ENCODE results near the gene OR5H6.

OR5H6 gene

GRCh38 chr3:98233468-98233867 is 30.6 kb upstream of the OR5H6 start:
- TF ChIP-seq EP300 (IDR thresholded peaks at IDR 0.05; ENCODE audit: borderline replicate concordance), result no peak
- no peak for TF ChIP-seq USF1 (IDR thresholded peaks at IDR 0.05)
- no peak for TF ChIP-seq NFIC (IDR thresholded peaks at IDR 0.05)
- no peak for TF ChIP-seq TCF12 (IDR thresholded peaks at IDR 0.05; ENCODE audit: low read depth)
- TF ChIP-seq MAX (IDR thresholded peaks at IDR 0.05), result no peak
- no peak for TF ChIP-seq CREB1 (IDR thresholded peaks at IDR 0.05; ENCODE audit: low read depth)
- TF ChIP-seq TEAD4 (IDR thresholded peaks at IDR 0.05), result no peak
- TF ChIP-seq EGR1 (IDR thresholded peaks at IDR 0.05), result no peak
- TF ChIP-seq TAF1 (IDR thresholded peaks at IDR 0.05; ENCODE audit: low read depth), result no peak
- TF ChIP-seq RAD21 (IDR thresholded peaks at IDR 0.05; ENCODE audit: low read depth), result no peak
- TF ChIP-seq REST (IDR thresholded peaks at IDR 0.05; ENCODE audit: low read depth), result no peak
- TF ChIP-seq YY1 (IDR thresholded peaks at IDR 0.05; ENCODE audit: low read depth), result no peak
- TF ChIP-seq ZBTB7A (IDR thresholded peaks at IDR 0.05; ENCODE audit: low read depth), result no peak
- no peak for TF ChIP-seq CEBPB (IDR thresholded peaks at IDR 0.05)
- no peak for TF ChIP-seq FOXM1 (IDR thresholded peaks at IDR 0.05; ENCODE audit: borderline replicate concordance, low read depth)

- TF ChIP-seq TAF1 (IDR thresholded peaks at IDR 0.05; ENCODE audit: low read depth), result no peak
- no peak for TF ChIP-seq FOXM1 (IDR thresholded peaks at IDR 0.05; ENCODE audit: borderline replicate concordance, low read depth)
- no peak for TF ChIP-seq NFIC (IDR thresholded peaks at IDR 0.05)
- TF ChIP-seq CEBPB (IDR thresholded peaks at IDR 0.05), result no peak
- no peak for TF ChIP-seq EGR1 (IDR thresholded peaks at IDR 0.05)
- TF ChIP-seq REST (IDR thresholded peaks at IDR 0.05; ENCODE audit: low read depth), result no peak
- TF ChIP-seq RAD21 (IDR thresholded peaks at IDR 0.05; ENCODE audit: low read depth), result no peak
- TF ChIP-seq EP300 (IDR thresholded peaks at IDR 0.05; ENCODE audit: borderline replicate concordance), result no peak
- no peak for TF ChIP-seq MAX (IDR thresholded peaks at IDR 0.05)
Observed at GRCh38 chr3:98240131-98240530, 23.9 kb upstream of the OR5H6 start.

- no peak for TF ChIP-seq CREB1 (IDR thresholded peaks at IDR 0.05; ENCODE audit: low read depth)
- TF ChIP-seq REST (IDR thresholded peaks at IDR 0.05; ENCODE audit: low read depth), result no peak
- no peak for TF ChIP-seq CEBPB (IDR thresholded peaks at IDR 0.05)
- TF ChIP-seq USF1 (IDR thresholded peaks at IDR 0.05), result no peak
- no peak for TF ChIP-seq ZBTB7A (IDR thresholded peaks at IDR 0.05; ENCODE audit: low read depth)
- TF ChIP-seq YY1 (IDR thresholded peaks at IDR 0.05; ENCODE audit: low read depth), result no peak
- no peak for TF ChIP-seq EGR1 (IDR thresholded peaks at IDR 0.05)
- no peak for TF ChIP-seq EP300 (IDR thresholded peaks at IDR 0.05; ENCODE audit: borderline replicate concordance)
- no peak for TF ChIP-seq TCF12 (IDR thresholded peaks at IDR 0.05; ENCODE audit: low read depth)
- TF ChIP-seq TEAD4 (IDR thresholded peaks at IDR 0.05), result no peak
- no peak for TF ChIP-seq FOXM1 (IDR thresholded peaks at IDR 0.05; ENCODE audit: borderline replicate concordance, low read depth)
- no peak for TF ChIP-seq RAD21 (IDR thresholded peaks at IDR 0.05; ENCODE audit: low read depth)
- no peak for TF ChIP-seq MAX (IDR thresholded peaks at IDR 0.05)
- TF ChIP-seq TAF1 (IDR thresholded peaks at IDR 0.05; ENCODE audit: low read depth), result no peak
- TF ChIP-seq NFIC (IDR thresholded peaks at IDR 0.05), result no peak
Observed at GRCh38 chr3:98242155-98242554, 21.9 kb upstream of the OR5H6 start.

GRCh38 chr3:98243843-98244242 is 20.2 kb upstream of the OR5H6 start:
- TF ChIP-seq TCF12 (IDR thresholded peaks at IDR 0.05; ENCODE audit: low read depth) (no peak), MAX (IDR thresholded peaks at IDR 0.05) (no peak), REST (IDR thresholded peaks at IDR 0.05; ENCODE audit: low read depth) (no peak), CREB1 (IDR thresholded peaks at IDR 0.05; ENCODE audit: low read depth) (no peak), ZBTB7A (IDR thresholded peaks at IDR 0.05; ENCODE audit: low read depth) (no peak), FOXM1 (IDR thresholded peaks at IDR 0.05; ENCODE audit: borderline replicate concordance, low read depth) (no peak), TAF1 (IDR thresholded peaks at IDR 0.05; ENCODE audit: low read depth) (no peak), EP300 (IDR thresholded peaks at IDR 0.05; ENCODE audit: borderline replicate concordance) (no peak), TEAD4 (IDR thresholded peaks at IDR 0.05) (no peak), NFIC (IDR thresholded peaks at IDR 0.05) (no peak), YY1 (IDR thresholded peaks at IDR 0.05; ENCODE audit: low read depth) (no peak), RAD21 (IDR thresholded peaks at IDR 0.05; ENCODE audit: low read depth) (no peak), CEBPB (IDR thresholded peaks at IDR 0.05) (no peak)
